ENCODE measurements around the gene PKD2L1.
A peak's percentile ranks its signal among the peaks of the same experiment; 100 is the strongest.
"Not testable (repeated sequence)": the region's sequence is repeated elsewhere in the genome, so short reads cannot be mapped to it uniquely, and the experiment has no call there.

PKD2L1 gene

GRCh38 chr10:100276971-100277370 lies 53.1 kb downstream of the PKD2L1 start:
- not testable (repeated sequence) for DNase-seq

- peak; percentile 77 for DNase-seq
These were observed 62.6 kb downstream of the PKD2L1 start, which contains the start of gene CWF19L1 for GRCh38 chr10:100267239-100268104. Gene CWF19L1 (minus strand): TSS chr10:100267638. CDS start chr10:100267593, 45 bp downstream.

DNA sequence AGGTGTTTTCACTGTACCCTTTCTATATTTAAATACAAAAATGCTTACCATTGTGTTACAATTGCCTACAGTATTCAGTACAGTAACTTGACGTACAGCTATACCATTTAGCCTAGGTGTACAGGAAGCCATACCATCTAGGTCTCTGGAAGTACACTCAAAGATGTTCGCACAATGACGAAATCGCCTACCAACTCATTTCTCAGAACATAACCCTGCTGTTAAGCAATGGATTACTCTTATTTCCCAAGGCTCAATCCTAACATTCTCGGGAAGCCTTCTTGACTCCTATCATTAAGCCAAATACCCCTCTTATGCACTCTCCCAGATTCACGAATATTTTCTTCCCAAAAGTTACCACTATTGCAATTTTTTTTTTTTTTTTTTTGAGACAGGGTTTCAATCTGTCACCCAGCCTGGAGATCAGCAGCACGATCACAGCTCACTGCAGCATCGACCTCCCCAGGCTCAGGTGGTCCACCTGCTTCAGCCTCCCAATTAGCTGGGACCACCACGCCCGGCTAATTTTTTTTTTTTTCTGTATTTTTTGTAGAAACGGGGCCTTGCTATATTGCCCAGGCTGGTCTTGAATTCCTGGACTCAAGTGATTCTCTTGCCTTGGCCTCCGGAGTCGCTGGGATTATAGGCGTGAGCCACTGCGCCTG lies 64.1 kb downstream of the PKD2L1 start:
- DNase-seq = no peak

GRCh38 chr10:100254191-100254590 lies 75.8 kb downstream of the PKD2L1 start:
- no peak for DNase-seq

GRCh38 chr10:100253041-100253440 lies 77.0 kb downstream of the PKD2L1 start:
- no peak for DNase-seq

DNA sequence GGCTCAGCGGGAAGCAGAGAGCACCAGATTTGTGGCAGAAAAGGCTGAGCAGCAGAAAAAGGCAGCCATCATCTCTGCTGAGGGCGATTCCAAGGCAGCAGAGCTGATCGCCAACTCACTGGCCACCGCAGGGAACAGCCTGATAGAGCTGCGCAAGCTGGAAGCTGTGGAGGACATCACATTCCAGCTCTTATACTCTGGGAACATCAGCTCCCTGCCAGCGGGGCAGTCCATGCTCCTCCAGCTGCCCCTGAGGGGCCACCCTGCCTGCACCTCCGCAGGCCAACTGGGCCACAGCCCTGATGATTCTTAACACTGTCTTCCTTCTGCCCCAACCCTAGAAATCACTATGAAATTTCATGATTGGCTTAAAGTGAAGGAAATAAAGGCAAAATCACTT lies 81.2 kb downstream of the PKD2L1 start:
- DNase-seq = no peak

DNA sequence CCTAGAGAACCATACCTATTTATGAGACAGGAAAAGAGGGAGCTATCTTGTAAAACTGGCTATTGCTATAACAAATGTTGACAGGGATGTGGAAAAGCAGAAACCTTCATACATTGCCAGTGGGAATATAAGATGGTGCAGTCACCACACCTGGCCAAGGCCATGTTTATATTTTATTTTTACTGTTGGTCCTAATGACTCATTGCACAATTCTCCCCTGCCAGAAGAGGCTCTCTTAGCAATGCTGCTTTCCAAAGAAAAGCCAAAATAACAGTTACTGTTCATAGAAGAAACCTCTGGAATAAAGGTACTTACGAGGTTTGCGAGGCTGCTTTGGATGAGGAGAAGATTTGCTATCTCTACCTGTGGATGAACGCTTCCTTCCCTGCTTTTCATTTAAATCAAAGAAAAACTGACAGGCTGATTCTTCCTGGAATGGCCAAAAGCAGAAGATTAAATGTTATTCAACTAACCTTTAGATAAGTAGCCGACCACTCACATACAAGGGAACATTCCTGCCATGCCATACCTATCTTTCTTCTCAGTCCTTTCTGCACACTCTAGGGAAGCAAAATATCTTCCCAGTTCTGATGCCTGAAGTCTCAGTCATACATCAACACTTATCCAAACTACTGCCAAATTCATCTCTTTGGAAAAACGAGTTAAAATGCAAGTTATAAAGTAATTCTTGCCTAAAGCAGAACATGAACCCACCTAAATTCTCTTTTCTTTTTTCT lies 84.4 kb downstream of the PKD2L1 start:
- no peak for DNase-seq

- DNase-seq = no peak
These were observed 90.2 kb downstream of the PKD2L1 start for GRCh38 chr10:100239851-100240250.

- DNase-seq = no peak
These were observed 91.6 kb downstream of the PKD2L1 start for GRCh38 chr10:100238429-100238828.

Measured in stimulated activated CD4-positive, alpha-beta T cell treated with anti-CD3 and anti-CD28 coated beads, Interleukin-1b, Interleukin-23, amount 100 ng/mL, for 48 hours (primary cell).